Head of caudate nucleus (tissue), 42 donors: Measurements from ENCODE around the gene TAOK3.

Experiments
- DNase-seq, 42 donors: peaks; one replicate each; pipeline versions ENCODE4 v3.0.0 to v3.0.0-alpha.2; 2020 to 2021; ENCODE audit warnings: mixed read lengths in 7 of 42
- intact Hi-C: fragments of 100-400 bp; cut with DNase I; formaldehyde crosslinking; loops from one replicate; pipeline ENCODE4 v1.15.0; 2022

TAOK3 gene

DNA sequence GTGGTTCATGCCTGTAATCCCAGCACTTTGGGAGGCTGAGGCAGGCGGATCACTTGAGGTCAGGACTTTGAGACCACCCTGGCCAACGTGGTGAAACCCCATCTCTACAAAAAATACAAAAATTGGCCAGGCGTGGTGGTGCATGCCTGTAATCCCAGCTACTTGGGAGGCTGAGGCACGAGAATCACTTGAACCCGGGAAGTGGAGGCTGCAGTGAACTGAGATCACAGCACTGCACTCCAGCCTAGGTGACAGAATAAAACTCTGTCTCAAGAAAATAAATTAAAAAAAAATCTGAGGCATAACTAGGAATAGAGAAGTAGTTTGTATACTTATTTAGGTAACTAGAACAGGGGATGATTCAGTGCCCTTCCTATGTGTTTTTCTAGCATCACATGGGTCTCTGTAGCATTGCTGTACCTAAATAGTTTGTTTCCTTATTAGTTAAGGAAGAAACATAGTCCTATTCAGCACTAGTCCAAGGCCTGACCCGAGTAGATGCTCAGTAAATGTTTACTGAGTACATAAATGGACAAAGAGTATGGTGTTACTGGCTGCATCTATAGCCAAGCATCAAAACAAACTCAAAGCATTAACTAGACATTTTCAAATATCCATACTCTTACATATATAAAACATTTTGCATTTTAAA is 21.7 kb downstream of the TAOK3 start:
- intact Hi-C loops, result no loop called here
- DNase-seq, result no peak

DNA sequence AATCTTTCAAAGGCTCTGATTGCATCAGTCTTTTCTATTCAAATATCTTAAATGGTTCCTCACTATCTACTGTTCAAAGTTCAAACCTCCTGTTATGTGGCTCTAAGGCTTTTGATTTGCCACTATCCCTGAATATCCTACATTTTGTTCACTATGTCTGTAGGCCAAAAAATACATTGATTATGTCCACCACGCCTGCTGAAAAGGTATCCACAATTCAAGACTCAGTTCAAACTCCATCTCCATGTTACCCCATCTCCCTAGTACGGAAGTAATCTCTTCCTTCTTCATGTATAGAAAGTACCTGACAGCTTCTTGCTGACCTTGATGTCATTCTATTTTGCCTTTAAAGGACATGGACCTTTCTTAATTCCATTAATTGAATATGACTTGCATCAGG is 24.8 kb downstream of the TAOK3 start:
- intact Hi-C loops, result no loop called here
- DNase-seq, result no peak

DNA sequence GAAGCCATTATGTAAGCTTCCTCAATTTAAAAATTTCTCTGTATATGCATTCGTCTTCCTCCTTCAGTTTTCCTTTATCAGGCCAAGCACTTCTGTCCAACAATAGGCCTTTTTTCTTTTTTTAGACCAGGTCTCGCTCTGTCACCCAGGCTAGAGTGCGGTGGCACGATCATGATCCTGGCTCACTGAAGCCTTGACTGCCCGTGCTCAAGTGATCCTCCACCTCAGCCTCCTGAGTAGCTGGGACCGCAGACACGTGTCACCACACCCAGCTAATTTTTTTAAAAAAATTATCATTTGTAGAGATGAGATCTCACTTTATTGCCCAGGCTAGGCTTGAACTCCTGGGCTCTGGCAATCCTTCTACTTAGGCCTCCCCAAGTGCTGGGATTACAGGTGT is 25.8 kb downstream of the TAOK3 start:
- no peak for DNase-seq
- intact Hi-C loops, result no loop called here

DNA sequence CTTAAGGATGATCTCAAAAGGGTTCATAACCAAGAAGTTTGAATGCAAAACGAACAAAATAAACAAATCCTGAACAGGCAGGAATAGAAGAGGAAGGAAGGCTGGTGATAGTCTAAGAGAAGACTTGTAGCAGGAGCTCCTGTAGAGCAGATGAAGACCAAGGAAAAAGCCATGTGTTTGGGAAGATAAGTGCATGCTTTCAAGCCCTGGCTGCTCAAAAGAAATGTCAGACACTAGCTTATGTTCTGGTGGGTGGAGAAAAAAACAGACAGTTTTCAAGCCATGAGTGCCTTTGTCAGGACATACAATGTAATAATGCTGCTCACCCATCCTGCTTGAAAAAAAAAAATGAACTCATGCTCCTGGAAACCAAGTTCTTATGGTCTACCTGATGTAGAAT is 27.4 kb downstream of the TAOK3 start:
- no peak for DNase-seq
- intact Hi-C loops, result no loop called here

DNA sequence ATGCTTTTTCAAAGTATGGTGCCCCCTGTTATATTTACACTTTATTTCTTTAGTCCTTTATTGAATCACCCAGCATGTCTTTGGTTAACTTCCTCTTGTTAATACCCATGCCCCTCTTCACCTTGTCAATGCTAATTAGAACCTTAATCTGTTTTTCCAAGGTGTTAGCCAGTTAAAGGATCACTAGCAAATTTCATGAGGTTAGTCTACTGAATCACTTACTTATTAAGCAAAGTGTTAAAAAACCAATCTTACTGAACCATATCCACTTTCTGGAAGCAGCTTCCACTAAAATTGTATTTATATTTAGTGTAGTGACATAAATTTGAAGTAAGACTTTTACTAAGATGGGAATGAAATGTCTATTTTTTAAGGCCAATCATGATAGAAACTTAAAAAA is 27.9 kb downstream of the TAOK3 start:
- intact Hi-C loops, result no loop called here

DNA sequence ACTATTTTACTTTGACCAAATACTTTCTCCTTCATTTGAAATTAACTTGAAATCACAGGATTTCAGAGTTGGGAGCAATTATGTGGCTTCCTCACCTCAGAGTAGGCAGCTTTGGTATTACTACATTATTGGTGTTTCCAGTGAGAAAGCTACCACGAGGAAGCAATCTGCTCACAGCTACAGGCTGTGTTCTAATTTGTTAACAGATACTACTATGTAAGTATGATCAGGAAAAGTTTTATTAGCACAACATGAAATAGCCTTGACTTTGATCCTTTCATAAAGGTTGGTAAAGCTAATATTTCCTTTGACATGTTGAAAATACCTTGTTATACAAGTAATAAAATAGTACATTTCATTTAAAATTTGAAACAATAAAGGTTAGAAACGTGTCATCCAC is 30.6 kb downstream of the TAOK3 start:
- DNase-seq, result no peak
- intact Hi-C loops, result no loop called here

More for the DNA sequence above, 27.9 kb downstream of the TAOK3 start:
- no peak for DNase-seq

DNA sequence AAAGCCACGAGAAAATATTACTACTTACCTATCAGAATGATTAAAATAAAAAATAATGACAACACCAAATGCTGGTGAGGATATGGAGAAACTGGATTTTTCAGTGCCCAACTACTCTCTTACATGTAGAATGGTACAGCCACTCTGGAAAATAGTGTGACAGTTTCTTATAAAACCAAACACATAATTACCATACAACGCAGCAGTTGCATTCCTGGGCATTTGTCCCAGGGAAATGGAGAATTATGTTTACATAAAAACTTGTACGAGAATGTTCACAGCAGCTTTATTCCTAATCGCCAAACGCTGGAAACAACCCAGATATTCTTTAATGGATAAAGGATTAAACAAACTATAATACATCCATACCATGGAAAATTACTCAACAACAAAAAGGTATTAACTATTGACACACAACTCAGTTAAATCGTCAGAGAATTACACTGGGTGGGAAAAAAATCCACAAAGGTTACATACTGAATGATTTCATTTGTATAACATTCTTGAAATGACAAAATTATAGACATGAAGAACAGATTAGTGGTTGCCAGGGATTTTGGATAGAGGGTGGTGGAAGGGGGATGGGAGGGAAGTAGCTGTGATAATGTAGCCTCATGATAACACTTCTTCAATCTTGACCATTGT is 35.4 kb downstream of the TAOK3 start:
- intact Hi-C loops, result no loop called here
- no peak for DNase-seq

DNA sequence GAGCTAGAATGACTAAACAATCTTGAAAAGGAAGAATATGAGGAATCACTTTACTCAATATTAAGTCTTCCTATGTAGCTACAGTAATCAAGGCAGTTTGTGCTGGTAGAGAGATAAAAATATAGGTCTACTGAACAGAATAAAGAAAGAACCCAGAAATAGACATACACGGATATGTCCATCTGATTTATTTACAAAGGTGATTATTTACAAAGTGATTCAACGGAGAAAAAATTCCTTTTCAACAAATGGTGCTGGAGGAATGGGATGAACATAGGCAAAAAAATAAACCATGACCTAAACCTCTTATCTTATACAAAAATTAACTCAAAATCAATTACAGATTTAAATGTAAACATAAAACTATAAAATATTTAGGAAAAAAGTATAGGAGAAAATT is 36.6 kb downstream of the TAOK3 start:
- no peak for DNase-seq
- intact Hi-C loops, result no loop called here

DNA sequence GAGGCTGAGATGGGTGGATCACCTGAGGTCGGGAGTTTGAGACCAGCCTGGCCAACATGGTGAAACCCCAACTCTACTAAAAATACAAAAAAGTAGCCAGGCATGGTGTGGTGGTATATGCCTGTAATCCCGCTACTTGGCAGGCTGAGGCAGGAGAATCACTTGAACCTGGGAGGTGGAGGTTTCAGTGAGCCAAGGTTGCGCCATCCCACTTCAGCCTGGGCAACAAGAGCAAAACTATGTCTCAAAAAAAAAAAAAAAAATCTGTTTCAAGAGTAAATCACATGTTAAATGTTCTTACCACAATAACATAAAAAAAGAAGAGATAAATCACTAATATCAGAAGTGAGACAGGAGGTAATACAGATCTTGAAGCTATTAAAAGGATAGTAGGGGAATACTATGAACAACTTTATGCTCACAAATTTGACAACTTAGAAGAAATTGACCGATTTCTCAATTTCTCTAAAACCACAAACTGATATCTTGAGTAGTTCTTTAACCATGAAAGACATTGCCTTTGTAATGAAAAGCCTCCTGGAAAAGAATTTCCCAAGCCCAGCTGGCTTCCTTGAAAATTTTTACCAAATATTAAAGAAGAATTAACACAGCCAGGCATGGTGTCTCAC is 37.7 kb downstream of the TAOK3 start:
- intact Hi-C loops, result no loop called here
- DNase-seq, result no peak

DNA sequence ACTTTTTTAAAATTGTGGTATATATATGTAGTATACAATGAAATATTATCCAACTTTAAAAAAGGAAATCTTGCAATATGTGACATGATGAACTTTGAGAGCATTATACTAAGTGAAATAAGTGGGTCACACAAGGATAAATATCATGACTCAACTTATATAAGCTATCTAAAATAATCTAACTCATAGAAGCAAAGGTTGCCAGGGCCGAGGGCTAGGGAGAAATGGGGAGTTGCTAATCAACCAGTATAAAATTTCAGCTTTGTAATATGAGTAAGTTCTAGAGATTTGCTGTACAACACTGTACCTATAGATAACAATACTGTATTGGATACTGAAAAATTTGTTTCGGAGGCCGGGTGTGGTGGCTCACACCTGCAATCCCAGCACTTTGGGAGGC is 38.5 kb downstream of the TAOK3 start:
- DNase-seq, result no peak
- intact Hi-C loops, result no loop called here

DNA sequence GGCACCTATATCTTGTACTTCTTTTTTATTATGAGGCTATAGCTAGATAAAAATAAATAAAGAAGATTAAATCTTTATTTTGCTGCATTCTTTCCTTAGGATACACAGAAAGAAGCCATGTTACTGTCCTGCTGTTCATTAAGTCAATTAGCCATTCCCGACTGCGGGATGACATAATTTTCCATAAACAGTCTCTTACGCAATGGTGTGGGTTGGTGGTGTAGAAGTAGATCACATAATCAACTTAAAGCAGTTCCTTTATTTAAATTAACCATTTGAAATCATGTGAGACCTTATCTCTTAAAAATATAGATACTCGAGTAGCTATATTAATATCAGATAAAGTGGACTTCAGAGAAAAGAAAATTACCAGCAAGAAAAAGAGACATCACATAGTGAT is 40.2 kb downstream of the TAOK3 start:
- DNase-seq, result no peak
- intact Hi-C loops, result no loop called here

DNA sequence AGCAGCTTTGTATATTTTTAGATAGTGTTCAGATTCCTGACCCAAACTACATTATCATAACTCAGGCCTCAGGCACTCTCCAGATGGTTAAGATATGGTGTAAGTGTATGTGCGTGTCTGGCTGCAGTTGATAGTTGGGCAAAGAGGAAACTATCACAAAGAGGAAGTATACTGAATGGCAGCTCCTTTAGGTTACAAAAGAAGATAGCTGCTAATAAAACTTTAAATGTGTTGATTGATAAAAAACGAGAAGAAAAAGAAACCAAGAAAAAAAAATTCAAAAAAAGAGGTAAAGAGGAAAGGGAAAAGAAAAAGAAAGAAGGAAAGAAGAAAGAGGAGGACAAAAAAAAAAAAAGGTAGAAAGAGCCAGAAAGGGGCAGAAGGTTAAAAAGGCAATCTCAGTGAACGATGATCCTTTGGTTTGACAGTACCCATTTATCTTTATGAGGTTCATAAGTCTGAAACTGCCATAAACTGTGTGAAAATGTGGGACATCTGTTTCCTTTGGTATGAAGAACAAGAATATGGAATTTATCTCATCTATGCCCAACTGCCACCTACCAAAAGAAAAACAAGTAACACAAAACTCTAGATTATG is 42.2 kb downstream of the TAOK3 start:
- no peak for DNase-seq

DNA sequence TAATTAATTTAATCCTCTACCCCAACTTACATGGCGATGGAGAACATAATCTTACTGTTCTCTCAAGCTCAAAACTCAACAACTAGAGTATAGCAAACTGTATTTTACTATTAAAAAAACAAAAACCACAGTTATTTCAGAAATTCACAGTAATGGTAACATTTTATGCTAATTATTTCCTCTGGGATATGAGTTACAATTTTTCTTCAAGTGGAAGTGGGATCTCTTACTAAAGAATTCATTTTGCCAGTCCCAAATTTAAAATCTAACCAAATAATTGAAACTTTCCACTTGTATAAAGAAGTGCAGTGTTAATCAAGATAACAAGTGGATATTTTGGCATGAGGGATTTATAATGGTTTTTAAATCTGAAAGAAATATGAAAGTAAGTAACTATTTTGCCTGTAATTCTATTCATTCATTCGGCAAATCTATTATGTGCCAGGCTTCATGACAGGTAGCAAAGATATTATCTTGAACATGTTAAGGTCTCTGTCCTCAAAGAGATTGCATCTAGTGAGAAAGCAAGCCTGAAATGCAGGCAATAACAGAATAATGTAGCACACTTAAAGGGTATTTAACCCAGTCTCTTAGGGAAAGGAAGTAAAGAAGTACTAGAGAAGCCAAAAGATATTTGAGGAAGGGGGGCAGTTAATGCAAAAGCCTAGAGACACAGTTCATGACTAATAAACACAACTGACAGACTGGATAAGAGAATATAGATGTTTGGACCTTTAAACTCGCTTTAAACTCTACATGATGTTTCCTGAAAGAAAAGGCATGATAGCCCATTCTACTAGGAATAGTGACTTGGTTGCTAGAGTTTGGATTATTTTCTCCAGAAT is 44.0 kb downstream of the TAOK3 start:
- no peak for DNase-seq
- intact Hi-C loops, result no loop called here

More for the DNA sequence above, 42.2 kb downstream of the TAOK3 start:
- intact Hi-C loops, result no loop called here

DNA sequence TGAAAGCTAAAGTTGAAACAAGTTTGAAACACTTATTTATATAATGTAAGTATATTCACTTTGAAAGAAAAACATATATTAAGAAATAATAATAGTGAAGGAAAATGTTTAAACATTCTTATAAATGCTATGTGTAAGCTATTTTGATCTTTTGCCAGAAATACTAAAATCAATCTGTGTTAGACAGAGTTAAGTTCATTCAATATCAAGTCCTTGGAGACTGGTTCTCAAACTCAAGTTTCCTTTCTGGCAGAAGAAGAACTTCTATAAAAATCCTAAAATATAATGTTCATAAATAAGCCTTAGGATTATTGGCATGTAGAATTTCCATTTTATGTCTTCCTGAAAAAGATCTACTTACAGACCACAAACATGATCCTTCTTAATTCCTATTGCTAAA is 45.3 kb downstream of the TAOK3 start:
- no peak for DNase-seq
- intact Hi-C loops, result no loop called here

DNA sequence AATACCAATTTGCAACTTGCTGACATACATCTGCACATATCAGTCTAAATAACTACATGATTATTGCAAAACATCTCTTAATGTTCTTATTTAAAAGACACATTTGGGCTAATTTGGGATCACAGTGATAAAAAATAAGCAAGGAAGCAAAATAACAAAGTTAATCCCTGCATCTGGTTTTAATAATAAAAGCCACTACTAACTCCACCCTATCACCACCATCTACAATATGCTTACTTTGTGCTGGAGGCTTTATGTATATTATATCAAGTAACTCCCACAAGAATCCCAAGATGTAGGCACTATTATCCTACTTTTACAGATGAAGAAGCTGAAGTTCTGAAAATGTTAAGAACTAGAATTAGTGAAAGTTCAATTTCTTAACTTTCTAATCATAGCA is 45.7 kb downstream of the TAOK3 start:
- intact Hi-C loops, result no loop called here
- no peak for DNase-seq

DNA sequence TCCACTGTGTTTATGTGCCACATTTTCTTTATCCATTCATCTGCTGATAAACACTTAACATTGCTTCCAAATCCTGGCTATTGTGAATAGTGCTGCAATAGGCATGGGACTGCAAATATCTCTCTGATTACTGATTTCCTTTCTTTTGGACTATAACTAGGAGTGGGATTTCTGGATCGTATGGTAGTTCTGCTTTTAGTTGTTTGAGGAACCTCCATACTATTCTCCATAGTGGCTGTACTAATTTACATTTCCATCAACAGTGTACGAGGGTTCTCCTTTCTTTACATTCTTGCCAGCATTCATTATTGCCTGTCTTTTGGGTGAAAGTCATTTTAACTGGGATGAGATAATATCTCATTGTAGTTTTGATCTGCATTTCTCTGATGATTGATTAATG is 47.6 kb downstream of the TAOK3 start:
- DNase-seq, result no peak
- intact Hi-C loops, result no loop called here

DNA sequence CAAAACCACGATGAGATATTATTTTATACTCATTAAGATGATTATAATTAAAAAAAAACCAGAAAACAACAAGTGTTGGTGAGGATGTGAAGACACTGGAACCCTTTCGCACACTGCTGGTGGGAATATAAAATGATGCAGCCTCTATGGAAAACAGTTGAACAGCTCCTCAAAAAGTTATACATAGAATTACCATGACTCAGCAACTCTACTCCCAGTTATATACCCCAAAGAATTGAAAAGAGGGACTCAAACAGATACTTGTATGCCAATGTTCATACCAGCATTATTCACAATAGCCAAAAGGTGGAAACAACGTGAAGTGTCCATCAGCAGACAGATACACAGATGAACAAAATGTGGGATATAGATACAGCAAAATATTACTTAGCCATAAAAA is 53.1 kb downstream of the TAOK3 start:
- no peak for DNase-seq
- intact Hi-C loops, result no loop called here

DNA sequence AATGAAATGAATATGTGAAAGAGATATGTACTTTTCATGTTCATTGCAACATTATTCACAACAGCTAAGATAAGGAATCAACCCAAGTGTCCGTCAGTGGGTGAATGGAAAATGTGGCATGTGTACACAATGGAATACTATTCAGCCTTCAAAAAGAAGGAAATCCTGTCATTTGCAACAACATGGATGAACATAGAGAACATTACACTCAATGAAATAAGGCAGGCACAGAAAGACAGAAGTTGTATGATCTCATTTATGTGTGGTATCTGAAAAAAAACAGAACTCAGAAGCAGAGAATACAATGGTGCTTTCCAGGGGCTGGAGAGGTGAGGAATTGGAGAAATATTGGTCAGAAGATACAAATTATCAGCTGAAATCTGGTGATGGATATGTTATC is 54.0 kb downstream of the TAOK3 start:
- no peak for DNase-seq
- intact Hi-C loops, result no loop called here

DNA sequence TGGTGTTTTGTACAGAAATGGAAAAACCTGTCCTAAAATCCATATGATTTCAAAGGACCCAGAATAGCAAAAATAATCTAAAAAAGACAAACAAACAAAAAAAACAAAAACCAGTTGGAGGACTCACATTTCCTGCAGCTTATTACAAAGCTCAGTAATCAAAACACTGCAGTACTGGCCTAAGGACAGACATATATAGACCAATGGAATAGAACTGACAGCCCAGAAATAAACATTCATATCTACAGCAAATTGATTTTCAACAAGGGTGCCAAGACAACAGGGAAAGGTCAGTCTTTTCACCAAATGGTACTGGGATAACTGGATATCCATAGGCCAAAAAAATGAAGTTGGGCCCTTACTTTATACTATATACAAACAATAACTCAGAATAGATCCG is 55.0 kb downstream of the TAOK3 start:
- intact Hi-C loops, result no loop called here
- DNase-seq, result no peak

DNA sequence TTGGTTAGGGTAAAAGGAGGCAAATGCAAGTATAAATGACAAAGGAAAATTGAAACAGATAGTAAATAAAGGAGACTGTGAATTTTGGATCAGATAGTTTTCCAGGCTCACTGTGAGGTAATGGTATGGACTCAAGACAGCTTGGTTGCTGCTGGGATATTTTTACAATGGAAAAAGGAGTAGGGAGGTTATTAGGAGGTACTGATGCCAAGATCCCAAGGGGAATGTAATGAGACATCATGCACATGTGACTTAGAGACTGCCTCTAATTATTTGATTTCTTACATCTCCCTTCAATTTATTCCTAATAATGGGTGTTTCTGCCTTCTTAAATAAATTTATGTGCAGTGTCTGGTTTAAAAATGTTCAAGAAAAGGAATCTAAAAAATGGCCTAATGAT is 56.9 kb downstream of the TAOK3 start:
- intact Hi-C loops, result no loop called here
- no peak for DNase-seq
